Measurements from ENCODE around the gene WDR1.

The WDR1 gene

GRCh38 chr4:10116569-10117358, at the start of gene WDR1:
Gene WDR1, minus strand, starts transcription at chr4:10116799. Its CDS starts 133 bp downstream, at chr4:10116666.
- TF ChIP-seq CTCF (IDR thresholded peaks at IDR 0.05; ENCODE audit: insufficient read depth, low read length, poor library complexity, severe bottlenecking), result no peak
- H3K36me3 ChIP-seq (ENCODE audit: control insufficient read depth, insufficient read depth, low read length), result peaks cover 23% of the 10 kb centered on the region
- peak; percentile 98 for DNase-seq (ENCODE audit: extremely low read depth, insufficient read length)
- no peaks in the 10 kb centered on the region for H3K27me3 ChIP-seq (replicated peaks; ENCODE audit: control insufficient read depth, insufficient read depth, low read length)
- H3K4me3 ChIP-seq (replicated peaks; ENCODE audit: low read depth, low read length), result peak within 1 kb of the TSS; percentile 93

GRCh38 chr4:10164877-10165283, 48.3 kb upstream of the WDR1 start:
- no peak for DNase-seq (ENCODE audit: extremely low read depth, insufficient read length)
- peak; percentile 74 for TF ChIP-seq CTCF (IDR thresholded peaks at IDR 0.05; ENCODE audit: insufficient read depth, low read length, poor library complexity, severe bottlenecking)
- Histone ChIP-seq H3K27me3 (replicated peaks; ENCODE audit: control insufficient read depth, insufficient read depth, low read length) (no peaks in the 10 kb centered on the region), H3K36me3 (ENCODE audit: control insufficient read depth, insufficient read depth, low read length) (no peaks in the 10 kb centered on the region), H3K4me3 (replicated peaks; ENCODE audit: low read depth, low read length) (no peak overlapping the region)

- no peak overlapping the region for H3K4me3 ChIP-seq (replicated peaks; ENCODE audit: low read depth, low read length)
- DNase-seq (ENCODE audit: extremely low read depth, insufficient read length), result no peak
- H3K36me3 ChIP-seq (ENCODE audit: control insufficient read depth, insufficient read depth, low read length), result no peaks in the 10 kb centered on the region
- no peaks in the 10 kb centered on the region for H3K27me3 ChIP-seq (replicated peaks; ENCODE audit: control insufficient read depth, insufficient read depth, low read length)
- no peak for TF ChIP-seq CTCF (IDR thresholded peaks at IDR 0.05; ENCODE audit: insufficient read depth, low read length, poor library complexity, severe bottlenecking)
Measured at GRCh38 chr4:10163296-10163695, 46.7 kb upstream of the WDR1 start.

GRCh38 chr4:10162341-10163000, 45.9 kb upstream of the WDR1 start:
- H3K36me3 ChIP-seq (ENCODE audit: control insufficient read depth, insufficient read depth, low read length), result no peaks in the 10 kb centered on the region
- H3K27me3 ChIP-seq (replicated peaks; ENCODE audit: control insufficient read depth, insufficient read depth, low read length), result no peaks in the 10 kb centered on the region
- H3K4me3 ChIP-seq (replicated peaks; ENCODE audit: low read depth, low read length), result no peak overlapping the region
- no peak for DNase-seq (ENCODE audit: extremely low read depth, insufficient read length)
- TF ChIP-seq CTCF (IDR thresholded peaks at IDR 0.05; ENCODE audit: insufficient read depth, low read length, poor library complexity, severe bottlenecking), result no peak

GRCh38 chr4:10161840-10162239, 45.2 kb upstream of the WDR1 start:
- H3K36me3 ChIP-seq (ENCODE audit: control insufficient read depth, insufficient read depth, low read length), result no peaks in the 10 kb centered on the region
- H3K27me3 ChIP-seq (replicated peaks; ENCODE audit: control insufficient read depth, insufficient read depth, low read length), result no peaks in the 10 kb centered on the region
- TF ChIP-seq CTCF (IDR thresholded peaks at IDR 0.05; ENCODE audit: insufficient read depth, low read length, poor library complexity, severe bottlenecking), result no peak
- no peak for DNase-seq (ENCODE audit: extremely low read depth, insufficient read length)
- H3K4me3 ChIP-seq (replicated peaks; ENCODE audit: low read depth, low read length), result no peak overlapping the region

All from GM06990 (cell line).